ENCODE measurements around the gene EPB41L4B.

The EPB41L4B gene

GRCh38 chr9:109212768-109213167, 108.1 kb downstream of the EPB41L4B start:
- TF ChIP-seq CTCF (IDR thresholded peaks at IDR 0.05; ENCODE audit: low read depth, low read length) = no peak
- no peak overlapping the region for H3K4me3 ChIP-seq (replicated peaks in 1 of 2; ENCODE audit: low read depth in 2 of 2, low read length in 2 of 2)
- no peak for DNase-seq (ENCODE audit: low read depth in 2 of 2)

- peak in 1 of 2 donors; percentile 30 for DNase-seq (ENCODE audit: low read depth in 2 of 2)
- peak; percentile 36 for TF ChIP-seq CTCF (IDR thresholded peaks at IDR 0.05; ENCODE audit: low read depth, low read length)
- no peak overlapping the region for H3K4me3 ChIP-seq (replicated peaks in 1 of 2; ENCODE audit: low read depth in 2 of 2, low read length in 2 of 2)
Observed at GRCh38 chr9:109206670-109207069, 114.2 kb downstream of the EPB41L4B start.

- no peak for TF ChIP-seq CTCF (IDR thresholded peaks at IDR 0.05; ENCODE audit: low read depth, low read length)
- no peak for DNase-seq (ENCODE audit: low read depth in 2 of 2)
- H3K4me3 ChIP-seq (replicated peaks in 1 of 2; ENCODE audit: low read depth in 2 of 2, low read length in 2 of 2) = no peak overlapping the region
Observed at GRCh38 chr9:109205526-109205925, 115.3 kb downstream of the EPB41L4B start.

GRCh38 chr9:109203761-109204360, 117.0 kb downstream of the EPB41L4B start:
- TF ChIP-seq CTCF (IDR thresholded peaks at IDR 0.05; ENCODE audit: low read depth, low read length) = no peak
- no peak for DNase-seq (ENCODE audit: low read depth in 2 of 2)
- H3K4me3 ChIP-seq (replicated peaks in 1 of 2; ENCODE audit: low read depth in 2 of 2, low read length in 2 of 2) = no peak overlapping the region

GRCh38 chr9:109199676-109200075, 121.2 kb downstream of the EPB41L4B start:
- H3K4me3 ChIP-seq (replicated peaks in 1 of 2; ENCODE audit: low read depth in 2 of 2, low read length in 2 of 2) = no peak overlapping the region
- no peak for DNase-seq (ENCODE audit: low read depth in 2 of 2)
- no peak for TF ChIP-seq CTCF (IDR thresholded peaks at IDR 0.05; ENCODE audit: low read depth, low read length)

GRCh38 chr9:109198736-109199382, 122.0 kb downstream of the EPB41L4B start:
- TF ChIP-seq CTCF (IDR thresholded peaks at IDR 0.05; ENCODE audit: low read depth, low read length) = no peak
- no peak for DNase-seq (ENCODE audit: low read depth in 2 of 2)
- no peak overlapping the region for H3K4me3 ChIP-seq (replicated peaks in 1 of 2; ENCODE audit: low read depth in 2 of 2, low read length in 2 of 2)

Measured in cardiac fibroblast (primary cell).